Ureter (tissue), 1 donor: ENCODE results near the gene GBA3. TPM values are rescaled to one million over a fixed set of nuclear protein-coding genes. Genes with fewer than 3 reads are reported as not detected.

Source experiments
- DNase-seq: peaks from one replicate; pipeline ENCODE4 v3.0.0-alpha.2; 2020; ENCODE audit warnings: low spot score
- total RNA-seq: library from RNA; stranded (reverse); gene quantifications from one replicate; pipeline ENCODE4 v1.2.4, GENCODE V29; 2023
- donor health status: DM: yes; HTN: yes; CAD: no.

The GBA3 gene
- 0.44 TPM for total RNA-seq

DNA sequence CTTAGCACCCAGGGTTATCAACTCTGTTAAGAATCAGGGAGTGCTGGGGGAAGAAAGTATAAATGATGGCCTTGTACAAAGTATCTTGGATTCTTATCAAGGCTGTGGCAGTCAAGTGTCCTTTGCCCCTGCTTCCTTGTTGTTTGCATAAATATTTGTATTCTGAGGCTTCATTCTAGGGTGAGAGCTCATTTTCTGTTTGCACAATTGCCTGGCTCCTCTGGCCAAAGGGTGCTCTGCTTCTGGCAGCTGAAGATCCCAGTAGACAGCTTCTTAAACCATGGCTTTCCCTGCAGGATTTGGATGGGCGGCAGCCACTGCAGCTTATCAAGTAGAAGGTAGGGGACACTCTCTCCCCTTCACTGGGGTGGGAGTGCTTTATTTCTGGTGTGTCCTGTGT, at the start of gene GBA3:
TSS of gene GBA3 (plus strand) at position 202 of the 400 bp plus-strand sequence.
- no peak for DNase-seq

DNA sequence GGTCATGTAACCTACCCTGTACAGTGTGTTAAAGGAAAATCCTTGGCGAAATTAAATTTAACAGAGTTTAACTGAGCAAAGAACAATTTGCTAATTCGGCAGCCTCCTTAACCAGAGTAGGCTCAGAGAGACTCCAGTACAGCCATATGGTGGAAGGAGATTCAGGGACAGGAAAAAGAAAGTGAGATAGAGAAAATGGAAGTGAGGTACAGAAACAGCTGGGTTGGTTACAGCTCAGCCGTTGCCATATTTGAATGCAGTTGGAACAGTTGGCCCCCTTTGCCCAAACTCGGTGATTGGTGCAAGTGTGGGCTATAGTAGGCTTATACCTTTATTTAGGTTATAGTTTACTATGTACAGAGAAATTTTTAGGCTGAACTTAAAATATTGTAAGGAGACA, 48.8 kb upstream of the GBA3 start:
- no peak for DNase-seq

DNA sequence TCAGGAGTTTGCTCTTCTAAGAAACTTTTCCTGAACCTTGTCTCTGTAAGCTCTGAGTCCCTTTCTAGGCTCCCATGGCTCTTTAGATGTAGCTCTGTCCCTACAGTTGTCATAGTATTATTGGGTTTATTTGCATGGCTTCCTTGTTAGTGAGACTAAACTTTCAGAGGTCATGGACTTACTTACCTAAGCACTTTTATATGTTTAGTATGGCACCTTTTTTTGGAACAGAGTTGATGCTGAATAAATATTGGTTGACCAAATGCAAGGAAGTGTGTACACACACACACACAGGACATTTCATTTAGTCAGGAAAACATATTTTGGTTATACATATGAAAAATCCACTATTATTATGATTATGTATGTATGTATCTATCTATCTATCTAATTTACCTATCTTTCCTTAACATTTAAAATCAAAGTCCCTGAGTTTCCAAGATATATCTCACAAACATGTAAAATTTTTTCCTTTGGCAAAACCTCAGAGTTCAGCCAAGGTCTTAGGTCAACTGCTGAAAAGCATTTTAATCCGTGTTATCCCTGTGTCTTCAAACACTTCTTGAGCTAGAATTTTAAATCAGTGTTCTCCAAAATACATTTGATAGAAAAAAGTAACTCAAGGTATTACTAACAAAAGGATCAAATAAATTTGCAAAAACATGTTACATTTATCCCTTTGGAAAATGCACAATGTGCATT, 47.1 kb upstream of the GBA3 start:
- no peak for DNase-seq

DNA sequence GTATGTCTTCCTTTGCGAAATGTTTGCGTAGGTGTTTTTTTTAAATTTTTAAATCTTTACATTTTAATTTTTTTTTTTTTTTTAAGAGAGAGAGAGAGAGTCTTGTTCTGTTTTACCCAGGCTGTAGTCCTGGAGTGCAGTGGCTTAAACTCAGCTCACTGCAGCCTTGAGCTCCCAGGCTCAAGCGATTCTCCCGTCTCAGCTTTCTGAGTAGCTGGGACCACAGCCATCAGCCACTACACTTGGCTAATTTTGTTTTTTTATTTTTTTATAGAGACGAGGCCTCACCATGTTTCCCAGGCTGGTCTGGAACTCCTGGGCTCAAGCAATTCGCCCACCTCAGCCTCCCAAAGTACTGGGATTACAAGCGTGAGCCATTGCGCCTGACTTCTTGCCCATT, 43.7 kb upstream of the GBA3 start:
- DNase-seq = no peak

DNA sequence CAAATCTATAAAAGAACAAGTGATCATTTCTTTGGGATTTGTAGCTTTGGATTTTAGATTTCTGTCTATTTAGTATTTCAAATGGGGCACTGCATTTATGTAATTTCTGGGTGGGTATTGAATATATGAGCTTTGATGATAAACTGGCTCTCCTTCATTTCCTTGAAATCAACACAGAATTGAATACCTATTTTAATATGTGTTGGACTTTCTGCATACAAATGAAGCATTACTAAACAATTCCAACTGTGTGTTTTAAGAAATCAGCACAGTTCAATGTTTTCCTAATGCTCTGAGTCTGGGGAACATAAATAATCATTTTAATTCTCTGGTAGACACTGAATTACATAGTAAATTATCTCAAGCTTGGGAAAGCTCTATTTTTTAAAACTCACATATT, 42.0 kb upstream of the GBA3 start:
- no peak for DNase-seq

DNA sequence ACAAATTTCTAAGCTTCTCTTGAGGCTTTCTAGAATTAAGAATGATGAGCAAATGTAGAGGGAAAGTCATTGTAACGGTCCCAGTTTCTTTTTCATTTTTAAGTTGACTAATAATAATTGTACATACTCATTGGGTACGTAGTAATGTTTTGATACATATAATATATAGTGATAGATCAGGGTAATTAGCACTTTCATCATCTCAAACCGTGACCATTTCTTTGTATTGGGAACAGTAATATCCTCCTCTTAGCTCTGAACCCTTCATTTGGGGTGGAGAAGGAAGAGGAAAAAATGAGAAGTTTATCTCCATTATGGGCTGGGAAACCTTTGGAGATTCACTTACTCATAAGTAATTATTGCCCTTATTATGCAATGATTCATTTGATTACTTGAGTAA, 39.0 kb upstream of the GBA3 start:
- DNase-seq = no peak

DNA sequence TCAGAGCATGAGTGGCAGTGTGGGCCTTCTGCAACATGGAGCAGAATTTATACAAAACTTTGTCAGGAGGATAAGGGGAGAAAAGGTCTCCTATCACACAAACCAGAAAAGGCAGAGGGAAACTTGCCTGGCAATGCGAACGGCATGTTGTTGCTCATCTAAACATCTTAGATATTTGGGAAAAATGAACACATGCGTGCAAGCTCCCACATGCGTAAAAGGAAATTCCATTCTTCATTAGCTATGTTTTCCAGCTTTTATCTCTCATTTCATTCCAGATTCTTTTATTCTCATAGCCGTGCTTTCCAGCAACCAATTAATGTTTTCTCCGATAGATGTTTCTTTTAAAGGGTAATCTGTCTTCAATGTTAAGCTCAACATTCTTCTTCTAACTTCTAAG, 31.3 kb upstream of the GBA3 start:
- DNase-seq = no peak

DNA sequence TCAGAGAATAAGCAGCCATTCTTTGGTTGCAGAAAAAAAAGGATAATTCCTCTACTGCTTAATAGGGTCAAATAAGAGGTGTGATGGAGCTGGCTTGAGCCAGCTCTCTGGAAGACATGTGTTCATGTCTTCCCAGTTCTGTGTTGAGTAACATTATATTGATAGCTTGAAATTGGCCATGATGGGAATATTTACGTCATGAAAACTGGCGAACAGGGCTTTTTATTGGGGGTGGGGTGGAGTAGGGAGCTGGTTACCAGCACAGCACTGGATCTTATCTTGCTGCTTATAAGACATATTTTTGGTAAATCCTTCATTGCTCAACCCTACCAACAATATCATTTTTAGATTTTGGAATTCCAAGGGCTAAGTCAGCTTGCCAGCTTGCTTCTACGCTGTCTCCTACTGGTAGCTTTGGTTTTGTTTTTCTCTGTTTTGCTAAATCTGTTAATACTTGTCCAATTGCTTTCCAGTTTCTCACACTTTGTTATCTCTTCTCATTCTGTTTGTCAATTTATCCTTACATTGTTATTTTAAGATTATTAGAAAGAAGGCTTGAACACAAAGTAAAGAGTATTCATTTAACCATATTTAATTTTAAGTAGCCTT, 25.3 kb upstream of the GBA3 start:
- DNase-seq = no peak

DNA sequence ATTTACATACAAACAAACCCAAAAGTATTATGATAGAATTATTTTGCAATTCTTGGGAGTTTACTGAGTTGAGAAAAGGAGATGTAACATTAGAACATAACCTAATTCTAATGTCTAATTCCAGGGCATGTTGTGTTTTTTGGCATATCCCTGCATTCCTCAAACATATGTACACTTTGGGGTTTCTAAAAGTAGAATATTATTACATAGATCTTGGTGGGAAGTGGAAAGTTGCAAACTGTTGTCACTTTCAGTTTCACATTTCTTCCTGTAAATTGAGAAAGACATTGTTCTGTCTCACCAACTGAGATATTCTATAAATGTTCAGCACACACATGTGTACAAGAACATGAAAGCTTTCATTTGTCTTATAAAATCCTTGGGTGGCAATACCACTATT, 24.4 kb upstream of the GBA3 start:
- no peak for DNase-seq

DNA sequence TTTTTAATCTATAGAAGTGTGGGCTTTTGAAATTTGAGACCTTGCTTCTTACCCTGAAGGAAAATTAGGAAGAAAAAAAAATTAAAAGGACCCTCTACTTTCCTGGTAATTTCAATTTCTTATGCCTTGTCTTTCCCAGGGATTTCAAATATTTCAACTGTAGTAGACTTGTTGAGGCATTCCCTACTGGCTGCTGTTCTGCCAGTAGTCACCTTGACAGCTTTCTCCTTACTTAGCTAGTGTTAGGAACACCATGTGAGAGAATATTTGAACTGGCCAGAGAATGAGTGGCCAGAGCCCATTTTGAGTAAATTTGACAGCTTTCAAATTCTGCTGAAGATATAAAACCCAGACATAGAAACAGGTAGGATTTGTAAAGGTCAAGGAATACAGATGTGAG, 24.0 kb upstream of the GBA3 start:
- DNase-seq = no peak

DNA sequence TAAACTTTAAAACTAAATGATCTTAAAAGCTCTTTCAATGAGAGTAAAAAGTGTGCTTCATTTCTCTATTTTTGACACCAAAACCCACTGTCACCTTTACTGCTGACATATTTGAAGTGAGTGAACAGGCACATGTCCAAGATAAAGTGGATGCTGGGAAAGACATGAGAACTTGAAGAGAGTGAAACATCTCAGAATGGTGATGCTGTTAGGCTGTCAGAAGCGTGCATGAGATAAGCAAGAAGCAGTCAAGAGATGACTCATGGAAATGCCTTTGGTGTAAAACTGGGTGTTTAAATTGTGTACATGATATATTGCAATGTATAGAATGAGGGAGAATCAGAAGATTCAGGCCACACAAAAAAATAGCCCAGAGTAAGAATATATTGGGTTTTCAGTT, 21.8 kb upstream of the GBA3 start:
- DNase-seq = no peak

DNA sequence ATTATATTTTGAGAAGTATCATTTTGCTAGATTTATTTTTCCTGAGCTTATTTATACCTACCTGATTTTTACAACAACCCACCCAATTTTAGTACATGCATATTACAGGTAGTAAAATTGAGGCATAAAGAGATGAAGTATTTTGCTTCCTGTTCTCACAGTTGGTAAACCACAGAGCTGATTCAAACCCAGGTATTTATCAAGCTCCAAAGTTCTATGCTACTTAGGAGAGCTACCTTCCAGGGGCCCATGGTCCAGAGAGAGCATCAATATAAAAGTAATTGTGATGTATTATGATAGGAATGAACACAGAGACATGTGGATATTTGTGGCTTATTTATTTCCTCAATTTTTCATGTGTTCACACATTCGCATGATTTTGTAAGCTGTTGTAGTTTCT, 20.2 kb upstream of the GBA3 start:
- DNase-seq = no peak

DNA sequence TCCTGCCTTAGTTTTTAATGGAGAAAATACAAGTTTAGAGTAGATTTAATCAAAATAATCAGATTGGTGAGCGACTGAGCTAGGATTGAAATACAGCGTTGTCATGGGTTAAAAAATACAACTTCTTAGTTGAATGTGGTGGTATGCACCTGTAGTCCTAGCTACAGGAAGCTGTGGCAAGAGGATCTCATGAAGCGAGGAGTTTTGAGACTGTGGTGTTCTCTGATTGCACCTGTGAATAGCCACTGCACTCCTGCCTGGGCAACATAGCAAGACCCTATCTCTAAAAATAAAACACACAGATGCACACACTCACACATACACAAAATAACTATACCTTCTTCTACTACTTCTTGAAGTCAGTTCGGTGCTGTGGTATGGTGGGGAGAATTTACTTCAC, 19.8 kb upstream of the GBA3 start:
- DNase-seq = no peak

DNA sequence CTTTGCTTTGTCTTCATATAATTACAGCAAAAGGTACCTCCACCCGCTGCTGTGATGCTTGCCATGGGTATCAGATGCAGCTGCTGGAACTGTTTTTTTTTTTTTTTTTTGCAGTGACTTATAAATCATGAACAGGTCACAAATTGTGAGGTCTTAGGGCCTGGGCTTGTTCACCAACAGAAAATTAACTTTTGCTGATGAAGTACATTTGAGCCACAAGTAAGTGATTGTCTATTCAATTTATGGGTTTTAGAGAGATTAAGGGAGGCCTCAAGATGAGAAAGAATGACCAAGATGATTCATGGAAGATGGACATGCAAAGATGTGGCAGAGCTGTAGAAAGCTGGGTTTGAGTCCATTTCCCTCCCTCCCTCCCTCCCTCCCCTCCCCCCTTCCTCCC, 18.0 kb upstream of the GBA3 start:
- DNase-seq = no peak

DNA sequence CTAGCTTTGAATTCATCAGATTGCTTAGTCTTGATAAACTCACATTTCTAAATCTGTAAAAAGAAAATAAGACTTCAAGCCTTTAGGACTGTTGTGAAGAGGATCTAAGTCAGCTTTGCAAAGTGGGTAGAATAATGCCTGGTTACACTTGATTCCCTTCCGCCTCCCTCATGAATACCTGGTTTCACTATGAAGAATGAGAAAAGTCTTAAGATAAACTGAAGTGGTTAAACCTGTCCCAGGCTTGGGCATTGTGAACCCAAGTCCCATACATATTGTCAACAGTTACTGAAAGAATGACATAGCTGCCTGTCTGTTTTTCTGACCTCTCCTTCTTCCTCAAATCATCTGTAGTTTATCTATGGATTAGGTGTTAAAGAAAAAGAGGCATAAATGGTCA, 16.7 kb upstream of the GBA3 start:
- DNase-seq = no peak

DNA sequence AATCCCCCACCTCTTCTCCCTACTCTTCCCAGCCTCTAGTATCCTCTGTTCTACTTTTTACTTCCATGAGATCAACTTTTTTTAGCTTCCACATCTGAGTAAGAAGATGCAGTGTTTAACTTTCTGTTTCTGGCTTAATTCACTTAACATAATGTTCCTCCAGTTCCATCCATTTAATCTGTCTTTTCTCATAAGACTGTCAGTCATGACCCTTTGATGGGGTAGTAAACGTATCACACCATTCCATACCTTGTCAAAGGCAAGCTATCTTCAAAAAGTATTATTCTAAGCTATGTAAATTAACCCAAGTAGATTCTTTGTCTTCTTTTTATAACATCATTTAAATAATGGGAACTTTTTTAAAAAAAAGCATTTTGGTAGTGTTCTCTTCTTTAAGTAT, 15.0 kb upstream of the GBA3 start:
- DNase-seq = no peak

DNA sequence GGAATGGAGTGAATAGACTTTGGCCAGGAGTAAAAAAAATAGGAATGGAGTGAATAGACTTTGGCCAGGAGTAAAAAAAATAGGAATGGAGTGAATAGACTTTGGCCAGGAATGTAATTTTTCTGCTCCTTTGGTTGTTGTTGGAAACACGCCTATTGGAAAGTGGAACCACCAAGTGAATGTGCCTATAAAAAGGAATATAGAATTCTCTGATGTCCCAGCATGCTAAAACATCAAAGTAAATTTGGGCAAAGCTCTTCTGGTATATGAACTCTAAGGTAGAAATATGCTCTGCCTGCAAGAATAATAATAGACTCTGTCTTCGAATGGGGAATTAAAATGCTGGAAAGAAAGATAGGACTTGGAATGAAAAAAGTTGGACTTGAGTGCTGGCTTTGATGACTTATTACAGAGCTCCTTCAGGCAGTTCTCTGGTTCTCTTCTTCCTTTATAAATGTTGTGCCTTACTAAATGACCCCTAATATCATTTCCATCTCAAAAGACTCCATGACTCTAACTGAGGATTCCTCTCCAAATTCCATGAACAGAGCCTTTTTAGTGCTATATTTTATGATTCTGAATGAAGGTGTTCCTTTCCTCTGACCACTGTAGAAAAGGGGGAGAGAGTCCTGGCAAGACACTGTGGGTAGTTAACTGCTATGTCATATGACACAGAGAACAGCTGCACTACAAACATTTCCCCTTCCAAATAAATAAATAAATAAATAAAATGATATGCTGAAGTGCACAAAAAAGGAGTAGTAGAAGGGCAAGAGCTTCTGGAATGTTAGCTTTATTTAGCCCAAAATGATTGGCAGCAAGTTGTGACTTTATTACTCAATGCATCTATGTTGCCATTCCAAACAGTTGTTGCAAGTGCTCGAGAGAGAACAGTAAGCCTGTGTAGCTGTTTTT, 13.5 kb upstream of the GBA3 start:
- no peak for DNase-seq

DNA sequence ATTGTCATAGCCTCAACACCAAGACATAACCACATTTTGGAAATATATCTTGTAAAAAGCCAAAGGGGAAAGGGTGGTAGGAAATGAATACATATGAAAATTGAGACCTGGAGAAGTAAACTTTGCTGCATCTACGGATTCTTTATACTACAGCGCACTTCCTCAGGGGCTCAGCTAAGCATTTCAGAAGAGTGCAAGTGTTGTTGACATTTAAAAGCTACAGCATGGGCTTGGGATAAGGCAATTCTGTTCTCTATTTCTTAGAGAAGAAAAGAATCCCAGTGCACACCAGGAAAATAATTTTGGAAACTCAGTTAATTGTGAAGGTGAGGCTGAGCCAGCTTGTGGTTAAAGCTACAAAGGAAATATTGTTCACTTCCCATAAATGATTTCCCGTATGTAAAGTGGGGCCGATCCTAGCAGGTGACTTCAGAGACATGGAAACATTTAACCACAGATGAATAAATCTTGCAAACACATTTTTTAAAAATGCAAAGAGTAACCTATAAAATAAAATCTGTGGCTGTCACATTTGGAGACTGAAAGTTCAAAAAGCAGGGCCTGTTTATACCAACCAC, 12.6 kb upstream of the GBA3 start:
- DNase-seq = no peak

DNA sequence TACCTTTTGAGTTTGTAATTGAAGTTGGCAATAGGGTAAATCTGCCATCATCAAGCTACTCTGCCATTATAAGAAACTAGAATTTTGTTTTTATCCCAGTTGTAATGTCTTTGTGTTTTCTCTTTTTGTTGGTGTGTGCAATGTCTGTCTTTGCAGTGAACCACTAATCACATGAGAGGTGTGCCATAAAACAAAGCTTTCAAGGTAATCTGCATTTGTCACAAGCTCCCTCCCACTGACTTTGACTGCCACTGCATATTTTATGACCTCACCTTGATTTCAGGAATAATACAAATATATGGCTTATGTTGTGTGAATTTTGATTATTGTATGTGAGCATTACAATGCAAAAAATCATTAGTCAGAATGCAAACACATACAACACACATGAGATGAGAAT, 9.0 kb upstream of the GBA3 start:
- no peak for DNase-seq

DNA sequence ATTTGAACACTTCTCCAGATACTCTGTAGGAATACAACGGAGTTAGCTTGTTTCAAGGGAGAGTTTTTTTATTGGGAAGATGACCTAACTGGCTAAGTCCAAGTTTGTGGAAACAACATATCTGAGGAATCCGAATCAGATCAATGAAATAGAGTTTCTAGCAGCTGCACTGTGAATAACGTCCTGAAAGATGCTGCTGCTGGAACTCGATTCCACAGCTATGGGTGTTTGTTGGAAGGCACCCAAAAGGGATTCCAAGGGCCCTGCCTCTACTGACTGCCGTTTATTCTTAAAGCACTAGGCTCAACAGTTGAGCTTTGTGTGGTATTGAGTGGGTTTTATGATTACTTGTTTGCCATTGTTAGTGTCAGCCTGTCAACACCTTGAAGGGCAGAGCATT, 6.6 kb upstream of the GBA3 start:
- DNase-seq = no peak

DNA sequence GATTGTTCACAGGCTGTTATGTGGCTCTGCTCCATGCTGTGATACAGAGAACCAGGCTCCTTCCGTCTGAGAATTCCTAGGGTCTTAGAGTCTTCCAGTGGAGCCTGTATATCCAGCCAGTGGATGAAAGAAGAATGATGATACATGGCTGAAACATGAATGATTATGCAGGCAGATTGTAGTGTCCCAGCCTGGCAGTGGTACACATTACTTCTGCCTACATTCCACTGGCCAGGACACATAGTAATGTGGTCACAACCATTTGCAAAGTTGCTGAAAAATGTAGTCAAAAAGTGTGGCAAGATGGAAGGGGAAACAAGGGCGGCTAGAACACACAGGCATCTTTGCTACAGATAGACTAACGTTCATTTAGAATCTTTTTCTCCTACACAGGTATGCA, 4.5 kb upstream of the GBA3 start:
- DNase-seq = no peak

DNA sequence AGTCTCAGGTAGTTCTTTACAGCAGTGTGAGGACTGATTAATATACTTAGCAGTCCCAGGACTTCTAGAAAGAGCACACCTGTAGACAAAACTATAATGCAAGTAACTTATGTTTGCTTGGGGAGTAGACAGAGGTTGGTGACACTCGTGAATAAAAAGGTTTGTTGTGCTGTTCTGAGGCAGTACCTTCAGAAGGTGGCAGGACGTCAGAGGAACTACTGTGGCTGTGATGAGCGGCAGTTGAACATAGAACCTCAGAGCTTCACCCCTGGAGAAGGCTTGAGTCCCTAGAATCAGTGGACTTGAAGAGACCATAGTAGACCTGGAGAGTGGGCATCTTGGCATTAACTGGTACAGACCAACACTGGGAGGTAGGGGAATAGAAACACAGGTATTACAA, 3.3 kb upstream of the GBA3 start:
- no peak for DNase-seq

DNA sequence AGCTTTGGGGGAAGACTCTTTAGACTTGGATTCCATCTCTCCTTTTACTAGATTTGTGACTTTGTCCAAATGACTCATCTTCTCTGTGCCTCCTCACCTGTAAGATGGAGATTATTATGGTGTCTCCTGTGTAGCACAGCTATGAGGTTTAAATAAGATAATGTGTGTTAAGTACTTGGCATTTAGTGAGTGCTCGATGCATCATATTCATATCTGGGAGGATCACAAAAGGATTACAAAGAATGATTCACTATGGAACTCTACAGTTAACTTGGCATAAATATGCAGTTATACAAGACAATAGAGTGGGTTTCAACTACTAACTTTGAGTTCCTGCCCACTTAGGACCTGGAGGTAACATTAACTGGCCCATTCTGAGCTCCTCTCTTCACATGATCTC, 2.3 kb downstream of the GBA3 start:
- no peak for DNase-seq
